Choroid plexus epithelial cell (primary cell): ENCODE results near the gene LFNG.

Source experiments
- DNase-seq: peaks from one replicate; pipeline ENCODE4 v3.0.0-alpha.2; 2010; ENCODE audit warnings: low read depth
- H3K4me3 ChIP-seq: 2 replicates; pipeline ENCODE4 v1.5.1; 2011; ENCODE audit warnings: low read depth, mild to moderate bottlenecking, control low read depth, low read length, moderate library complexity
- CTCF ChIP-seq: conservative IDR thresholded peaks from 2 replicates; pipeline ENCODE4 v1.5.1; 2011; ENCODE audit warnings: low read depth, mild to moderate bottlenecking, control low read depth, inconsistent platforms, low read length, moderate library complexity

Gene LFNG

GRCh38 chr7:2474224-2474623 lies 45.4 kb upstream of the LFNG start:
- H3K4me3 ChIP-seq = no peak overlapping the region
- DNase-seq = no peak
- no peak for TF ChIP-seq CTCF

- no peak for DNase-seq
- H3K4me3 ChIP-seq = no peak overlapping the region
- TF ChIP-seq CTCF = no peak
Observed at GRCh38 chr7:2474813-2475677, 44.5 kb upstream of the LFNG start.

- no peak for DNase-seq
- H3K4me3 ChIP-seq = no peak overlapping the region
Observed at GRCh38 chr7:2475678-2476015, 43.9 kb upstream of the LFNG start.

DNA sequence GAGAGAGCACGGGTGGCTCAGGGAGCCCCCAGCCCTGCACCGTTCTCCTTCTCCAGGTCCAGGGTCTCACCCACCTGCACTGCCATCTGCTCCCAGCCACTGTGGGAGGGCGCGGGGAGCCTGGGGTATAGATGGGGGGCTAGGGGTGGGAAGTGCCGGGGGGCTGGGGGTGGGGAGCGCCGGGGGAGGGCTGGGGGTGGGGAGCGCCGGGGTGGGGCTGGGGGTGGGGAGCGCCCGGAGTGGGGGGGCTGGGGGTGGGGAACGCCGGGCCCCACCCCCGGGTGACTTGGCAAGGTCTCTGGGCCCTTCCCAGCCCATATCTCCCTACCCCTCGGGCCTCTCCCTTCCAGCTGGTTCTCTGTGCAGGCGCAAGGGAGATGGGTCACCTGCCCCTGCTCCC lies 43.3 kb upstream of the LFNG start, which contains the start of gene GRIFIN:
TSS of gene GRIFIN (minus strand) at position 101 of the 400 bp plus-strand sequence. CDS start at position 86, 15 bp downstream.
- no peak within 1 kb of the TSS for H3K4me3 ChIP-seq
- DNase-seq = no peak
- no peak for TF ChIP-seq CTCF

More at GRCh38 chr7:2475678-2476015, 43.9 kb upstream of the LFNG start:
- TF ChIP-seq CTCF = no peak

- TF ChIP-seq CTCF = no peak
- H3K4me3 ChIP-seq = no peak overlapping the region
- no peak for DNase-seq
Observed at GRCh38 chr7:2476776-2477446, 42.7 kb upstream of the LFNG start.

DNA sequence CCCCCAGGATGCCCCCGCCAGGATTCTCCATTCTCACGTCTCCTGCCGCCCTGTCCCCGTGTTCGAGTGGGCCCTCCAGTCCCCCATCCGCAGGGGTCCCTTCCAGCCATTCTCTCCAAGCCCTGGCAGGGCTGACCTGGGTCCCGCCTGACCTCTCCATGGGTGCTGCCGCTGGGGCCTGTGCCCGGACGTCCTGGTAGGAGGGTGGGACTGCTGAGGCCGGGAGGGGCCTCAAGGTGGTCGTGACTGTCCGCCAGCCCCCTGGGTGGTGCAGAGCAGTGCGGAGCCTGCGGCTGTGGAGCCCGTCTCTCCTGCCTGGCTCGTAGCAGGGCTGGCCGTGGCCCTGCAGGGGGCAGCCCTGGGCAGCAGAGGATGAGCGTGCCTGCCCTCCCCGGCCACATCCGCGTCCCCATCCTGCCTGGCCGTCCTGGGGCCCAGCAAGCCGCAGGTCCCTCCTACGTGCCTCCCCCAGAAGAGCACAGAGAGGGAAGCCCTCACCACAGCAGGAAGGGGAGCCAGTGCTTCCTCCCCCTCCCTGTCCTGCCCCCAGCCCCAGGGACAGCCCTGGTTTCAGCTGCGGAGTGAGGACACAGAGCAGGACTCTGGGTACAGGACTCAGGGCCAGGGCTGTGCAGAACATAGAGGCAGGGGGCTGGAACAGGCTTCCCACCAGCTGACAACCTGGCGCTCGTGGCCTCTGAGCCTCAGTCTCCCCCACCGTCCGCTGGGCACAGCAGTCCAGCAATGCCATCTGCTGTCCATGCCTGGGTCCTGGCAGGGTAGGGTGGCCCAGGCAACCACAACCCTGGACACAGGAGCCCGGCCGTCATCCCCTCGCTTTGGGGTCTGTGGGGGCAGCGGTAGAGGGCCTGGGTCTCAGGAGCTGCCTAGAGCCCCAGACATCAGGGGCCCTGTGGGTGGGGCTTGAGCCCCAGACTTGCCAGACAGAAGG lies 41.9 kb upstream of the LFNG start:
- peak; percentile 57 for DNase-seq
- peak; percentile 80 for TF ChIP-seq CTCF
- H3K4me3 ChIP-seq = no peak overlapping the region
